ENCODE measurements around the gene GNB2.

- TF ChIP-seq CTCF (IDR thresholded peaks at IDR 0.05) (no peak), POLR2A (IDR thresholded peaks at IDR 0.05) (no peak)
Observed at GRCh38 chr7:100688326-100688860, 14.9 kb downstream of the GNB2 start.
